Endothelial cell of umbilical vein (primary cell): ENCODE measurements around the gene EDAR.

Source experiments
- POLR2AphosphoS5 ChIP-seq: IDR thresholded peaks from 2 replicates; pipeline ENCODE4 v1.6.1; 2012; ENCODE audit warnings: low read depth, mild to moderate bottlenecking, control low read depth, low read length, moderate library complexity; ENCODE audit not compliant: insufficient read depth
- TF ChIP-seq, protein P1 (sequence below), 2 donors: IDR thresholded peaks; 1 replicate in 1 of 2; 2 replicates in 1 of 2; pipeline ENCODE4 v1.5.1; 2011; ENCODE audit warnings: low read length in 2 of 2, mild to moderate bottlenecking in 2 of 2, moderate library complexity in 2 of 2, control low read depth in 1 of 2, inconsistent platforms in 1 of 2, low read depth in 1 of 2; ENCODE audit not compliant: insufficient read depth in 1 of 2; ENCODE audit errors: extremely low read depth in 1 of 2

DNA sequence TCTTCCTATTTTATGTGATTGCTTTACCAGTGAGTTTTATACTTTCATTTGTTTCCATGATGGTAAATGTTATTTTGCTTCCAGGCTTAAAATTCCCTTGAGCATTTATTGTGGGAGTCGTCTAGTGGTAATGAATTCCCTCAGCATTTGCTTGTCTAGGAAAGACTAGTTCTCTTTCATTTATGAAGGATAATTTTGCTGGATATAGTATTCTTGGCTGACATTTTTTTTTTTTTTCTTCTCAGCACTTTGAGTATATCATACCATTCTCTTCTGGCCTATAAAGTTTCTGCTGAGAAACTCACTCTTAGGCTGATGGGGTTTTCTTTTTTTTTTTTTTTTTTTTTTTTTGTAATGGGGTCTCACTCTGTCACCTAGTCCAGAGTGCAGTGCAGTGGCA is 99.1 kb downstream of the EDAR start:
- no peak for TF ChIP-seq POLR2AphosphoS5
- TF ChIP-seq, protein P1, sequence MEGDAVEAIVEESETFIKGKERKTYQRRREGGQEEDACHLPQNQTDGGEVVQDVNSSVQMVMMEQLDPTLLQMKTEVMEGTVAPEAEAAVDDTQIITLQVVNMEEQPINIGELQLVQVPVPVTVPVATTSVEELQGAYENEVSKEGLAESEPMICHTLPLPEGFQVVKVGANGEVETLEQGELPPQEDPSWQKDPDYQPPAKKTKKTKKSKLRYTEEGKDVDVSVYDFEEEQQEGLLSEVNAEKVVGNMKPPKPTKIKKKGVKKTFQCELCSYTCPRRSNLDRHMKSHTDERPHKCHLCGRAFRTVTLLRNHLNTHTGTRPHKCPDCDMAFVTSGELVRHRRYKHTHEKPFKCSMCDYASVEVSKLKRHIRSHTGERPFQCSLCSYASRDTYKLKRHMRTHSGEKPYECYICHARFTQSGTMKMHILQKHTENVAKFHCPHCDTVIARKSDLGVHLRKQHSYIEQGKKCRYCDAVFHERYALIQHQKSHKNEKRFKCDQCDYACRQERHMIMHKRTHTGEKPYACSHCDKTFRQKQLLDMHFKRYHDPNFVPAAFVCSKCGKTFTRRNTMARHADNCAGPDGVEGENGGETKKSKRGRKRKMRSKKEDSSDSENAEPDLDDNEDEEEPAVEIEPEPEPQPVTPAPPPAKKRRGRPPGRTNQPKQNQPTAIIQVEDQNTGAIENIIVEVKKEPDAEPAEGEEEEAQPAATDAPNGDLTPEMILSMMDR (IDR thresholded peaks at IDR 0.05; ENCODE audit: extremely low read depth in 1 of 2, insufficient read depth in 1 of 2, low read depth in 1 of 2, low read length in 2 of 2) = no peak
